ENCODE data around the gene HCAR3.
"Not testable (repeated sequence)": the region's sequence is repeated elsewhere in the genome, so short reads cannot be mapped to it uniquely, and the experiment has no call there.

GRCh38 chr12:122696922-122697321 lies 19.7 kb downstream of the HCAR3 start:
- TF ChIP-seq EP300, CTCF (IDR thresholded peaks at IDR 0.05): not testable (repeated sequence)

Data from sigmoid colon (tissue), 4 donors.